GM19193 (cell line): ENCODE measurements around the gene TPSD1.

ENCODE experiments used
- POLR2A ChIP-seq: IDR thresholded peaks from 4 replicates; pipeline ENCODE4 v1.6.1; 2011; ENCODE audit not compliant: insufficient read depth, insufficient read length; ENCODE audit errors: extremely low read depth

Gene TPSD1

GRCh38 chr16:1264345-1265089 lies 8.6 kb downstream of the TPSD1 start:
- TF ChIP-seq POLR2A, result no peak

GRCh38 chr16:1265090-1265630 lies 9.3 kb downstream of the TPSD1 start:
- TF ChIP-seq POLR2A, result no peak

DNA sequence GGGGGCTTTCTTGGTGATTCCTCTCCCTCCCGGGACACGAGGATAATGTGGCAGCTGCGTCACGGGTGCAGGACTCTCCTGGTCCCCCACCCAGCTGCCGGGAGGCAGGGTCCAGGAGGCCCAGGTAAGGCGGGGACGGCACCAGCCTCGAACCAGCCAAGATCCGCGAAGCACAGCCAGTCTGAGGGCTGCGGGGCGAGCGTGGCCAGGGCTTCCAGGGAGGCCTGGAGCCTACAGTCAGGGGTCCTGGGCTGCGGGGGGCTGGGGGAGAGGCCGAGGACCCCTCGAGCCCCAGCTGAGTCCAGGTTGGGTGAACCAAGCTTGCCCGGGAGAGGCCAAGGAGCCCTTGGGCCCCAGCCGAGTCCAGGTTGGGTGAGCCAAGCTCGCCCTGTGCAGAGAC lies 10.0 kb downstream of the TPSD1 start:
- TF ChIP-seq POLR2A, result no peak

DNA sequence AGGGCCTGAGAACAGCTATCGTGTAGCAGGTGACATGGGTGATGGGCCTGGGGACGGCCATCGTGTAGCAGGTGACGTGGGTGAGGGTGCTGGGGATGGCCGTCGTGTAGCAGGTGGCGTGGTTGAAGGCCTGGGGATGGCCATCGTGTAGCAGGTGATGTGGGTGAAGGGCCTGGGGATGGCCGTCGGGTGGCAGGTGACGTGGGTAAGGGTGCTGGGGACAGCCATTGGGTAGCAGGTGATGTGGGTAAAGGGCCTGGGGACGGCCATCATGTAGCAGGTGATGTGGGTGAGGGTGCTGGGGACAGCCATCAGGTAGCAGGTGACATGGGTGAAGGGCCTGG lies 15.5 kb downstream of the TPSD1 start:
- no peak for TF ChIP-seq POLR2A

DNA sequence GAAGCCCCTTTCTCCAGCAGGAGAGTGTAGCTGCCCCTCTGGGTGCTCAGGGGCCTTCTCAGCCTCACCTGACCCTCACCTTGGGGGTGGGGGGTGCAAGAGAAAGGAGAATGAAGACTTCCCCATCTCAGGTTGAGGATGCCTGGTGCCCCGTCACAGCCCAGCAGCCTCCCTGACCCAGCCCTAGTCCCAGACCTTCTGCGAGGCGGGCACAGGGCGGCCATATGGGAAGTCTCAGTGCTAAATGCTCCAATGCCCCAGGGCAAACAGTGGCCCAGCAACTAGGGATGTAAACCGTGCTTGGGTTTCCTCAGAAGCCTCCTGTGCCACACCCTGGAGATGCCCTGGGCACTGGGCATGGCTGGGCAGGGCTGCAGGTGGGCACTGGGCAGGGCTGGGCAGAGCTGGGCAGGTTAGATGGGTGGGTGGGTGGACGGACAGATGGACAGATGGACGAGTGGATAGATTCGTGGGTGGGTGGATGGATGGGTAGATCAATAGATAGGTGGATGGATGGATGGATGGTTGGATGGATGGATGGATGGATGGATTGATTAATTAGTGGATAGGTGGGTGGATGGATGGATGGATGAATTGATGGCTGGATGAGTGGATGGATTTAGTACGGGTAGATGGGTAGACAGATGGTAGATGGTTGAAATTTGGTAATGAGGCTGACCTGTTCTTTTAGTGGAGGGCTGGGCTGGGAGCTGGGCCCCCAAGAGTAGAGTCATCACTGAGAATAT lies 16.8 kb downstream of the TPSD1 start:
- no peak for TF ChIP-seq POLR2A

DNA sequence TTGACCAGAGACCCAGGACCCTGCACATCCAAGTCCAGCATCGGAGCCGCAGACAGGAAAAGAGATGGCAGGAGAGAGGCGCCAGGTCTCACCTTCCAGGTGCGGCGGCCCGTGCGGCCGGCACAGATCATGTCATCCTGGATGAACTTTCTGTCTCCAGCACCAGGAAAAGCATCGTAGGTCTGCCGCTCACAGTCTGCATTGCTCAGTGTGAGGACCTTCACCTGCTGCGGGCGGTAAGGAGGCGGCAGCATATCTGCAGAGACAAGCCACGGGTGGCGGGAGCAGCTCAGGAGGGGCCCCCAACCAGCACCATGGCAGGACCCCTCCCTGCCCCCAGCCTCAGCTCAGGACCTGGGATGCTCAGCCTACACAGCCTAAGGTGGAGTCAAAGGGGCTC lies 17.9 kb downstream of the TPSD1 start:
- no peak for TF ChIP-seq POLR2A

GRCh38 chr16:1274767-1275166 lies 18.9 kb downstream of the TPSD1 start:
- TF ChIP-seq POLR2A, result no peak

DNA sequence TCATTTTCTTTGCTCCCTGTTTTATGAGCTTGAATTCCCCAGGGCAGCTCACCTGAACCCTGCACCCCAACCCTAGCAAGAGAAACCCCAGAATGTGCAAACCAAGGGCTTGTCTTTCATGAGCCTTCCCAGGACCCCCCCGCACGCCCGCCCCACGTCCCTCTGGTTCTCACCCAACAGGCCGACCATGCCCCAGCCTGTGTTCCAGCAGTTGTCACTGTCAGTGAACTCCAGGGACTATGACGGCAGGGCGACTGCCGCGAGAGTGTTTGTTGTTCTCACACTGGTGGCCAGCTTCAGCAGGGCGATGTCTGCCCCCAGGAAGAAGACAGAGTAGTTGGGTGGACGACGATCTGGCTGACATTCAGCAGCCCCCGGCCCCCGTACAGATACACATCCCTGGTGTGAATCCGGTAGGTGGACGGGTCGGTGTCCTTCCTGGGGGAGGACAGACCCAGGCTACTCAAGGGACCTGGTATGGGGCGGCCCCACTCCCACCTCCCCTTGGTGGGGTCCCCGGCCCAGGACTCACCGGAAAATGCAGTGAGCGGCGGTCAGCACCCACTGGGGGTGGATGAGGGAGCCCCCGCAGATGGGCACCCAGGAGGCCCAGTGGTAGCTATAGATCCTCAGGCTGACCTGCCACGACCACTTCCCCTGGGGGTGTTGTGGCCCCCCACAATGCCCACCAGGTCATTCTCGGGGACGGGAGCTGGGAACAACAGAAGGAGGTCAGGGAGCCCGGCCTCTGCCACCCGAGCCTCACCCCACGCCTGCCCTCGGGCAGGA lies 20.1 kb downstream of the TPSD1 start:
- TF ChIP-seq POLR2A, result no peak

GRCh38 chr16:1276580-1276878 lies 20.7 kb downstream of the TPSD1 start:
- TF ChIP-seq POLR2A, result no peak

GRCh38 chr16:1277151-1277598 lies 21.3 kb downstream of the TPSD1 start:
- TF ChIP-seq POLR2A, result no peak

DNA sequence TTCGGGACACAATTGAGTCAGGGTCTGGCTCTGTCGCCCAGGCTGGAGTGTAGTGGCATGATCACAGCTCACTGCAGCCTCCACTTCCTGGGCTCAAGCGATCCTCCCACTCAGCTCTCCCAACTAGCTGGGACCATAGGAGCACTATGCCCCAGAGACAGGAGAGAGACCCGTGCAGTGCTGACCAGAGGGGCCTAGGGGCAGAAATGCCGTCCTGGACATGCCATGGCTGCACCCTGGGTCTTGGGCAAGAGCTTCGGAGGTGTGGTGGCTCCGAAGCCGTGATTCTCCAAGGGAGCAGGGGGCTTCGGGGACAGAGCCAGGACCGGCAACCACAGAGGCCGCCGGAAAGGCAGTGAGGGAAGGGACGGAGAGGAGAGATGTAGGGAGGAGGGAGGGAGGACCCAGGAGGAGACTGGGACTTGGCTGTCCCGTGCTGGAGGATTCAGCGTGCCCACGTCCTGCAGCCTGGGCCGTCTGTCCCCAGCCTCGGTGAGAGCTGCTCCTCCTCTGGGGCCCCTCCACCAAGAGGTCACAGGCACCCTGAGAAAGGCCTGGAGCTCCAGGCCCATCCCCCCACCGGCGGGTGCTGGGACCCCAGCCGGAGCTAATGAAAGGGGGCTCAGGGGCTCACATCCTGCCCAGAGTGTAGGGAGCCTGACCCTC lies 21.9 kb downstream of the TPSD1 start:
- no peak for TF ChIP-seq POLR2A

DNA sequence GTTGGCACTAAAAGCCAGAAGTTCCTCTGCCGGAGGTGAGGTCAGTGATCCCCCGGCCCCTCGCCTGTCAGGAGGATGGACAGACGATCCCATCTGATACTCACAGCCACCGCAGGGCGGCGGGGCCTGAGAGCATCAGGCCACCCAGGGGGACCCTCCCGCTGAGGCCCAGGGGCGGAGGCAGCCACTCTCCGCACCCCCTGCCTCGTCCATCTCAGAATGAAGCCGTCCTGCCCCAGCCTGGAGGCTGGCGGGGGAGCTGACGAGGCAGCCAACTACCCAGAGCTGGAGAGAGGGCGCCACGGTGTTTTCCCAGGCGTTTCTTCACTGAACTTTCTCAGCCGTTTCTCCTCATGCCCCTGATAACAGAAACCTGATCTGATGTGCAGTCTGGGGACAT lies 22.6 kb downstream of the TPSD1 start:
- no peak for TF ChIP-seq POLR2A

DNA sequence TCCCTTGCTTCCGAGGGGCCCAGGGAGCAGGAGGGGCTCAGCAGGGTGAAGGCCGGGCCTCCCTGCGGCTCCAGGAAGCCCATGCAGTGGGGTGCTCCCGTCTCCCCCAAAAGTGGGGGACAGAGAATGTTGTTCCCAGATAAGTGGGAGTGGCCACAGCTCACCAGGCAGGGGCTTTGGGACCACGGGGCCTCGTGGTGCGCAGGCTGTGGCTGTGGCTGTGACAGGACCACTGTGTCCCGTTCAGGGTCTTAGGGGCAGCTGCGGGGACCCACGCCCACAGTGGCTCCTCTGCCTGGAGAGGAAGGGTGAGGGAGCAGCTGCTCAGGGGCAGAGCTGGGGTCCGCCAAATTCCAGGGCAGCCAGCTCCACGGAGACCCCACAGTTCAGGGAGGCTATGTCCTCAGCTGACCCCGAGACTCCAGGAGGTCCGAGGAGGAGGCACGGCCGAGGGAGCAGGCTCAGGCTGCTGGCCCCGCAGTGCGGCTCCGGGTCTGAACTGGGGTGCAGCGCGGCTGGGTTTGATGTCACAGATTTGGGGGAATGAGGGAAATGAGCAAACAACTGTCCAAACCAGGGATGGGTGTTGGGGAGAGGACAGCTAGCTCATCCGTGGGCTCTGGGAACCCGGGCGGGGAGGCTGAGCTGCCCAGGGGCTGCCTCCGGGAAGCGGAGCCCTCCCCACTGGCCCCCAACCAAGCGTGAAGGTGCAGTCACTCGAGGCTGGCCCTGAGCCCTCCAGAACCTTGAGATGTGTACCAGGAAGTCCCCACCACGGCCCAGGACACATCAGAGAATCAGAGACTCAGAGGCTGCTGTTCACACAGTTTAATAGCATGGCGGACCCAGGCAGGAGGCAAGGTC lies 23.4 kb downstream of the TPSD1 start:
- TF ChIP-seq POLR2A, result no peak
